ENCODE measurements around the gene PRSS33.

PRSS33 gene

GRCh38 chr16:2798723-2799204 is 11.4 kb upstream of the PRSS33 start:
- DNase-seq, result no peak

GRCh38 chr16:2795395-2796143 is 8.2 kb upstream of the PRSS33 start:
- no peak for DNase-seq

GRCh38 chr16:2792940-2793339 is 5.6 kb upstream of the PRSS33 start:
- no peak for DNase-seq

GRCh38 chr16:2791174-2791573 is 3.8 kb upstream of the PRSS33 start:
- DNase-seq, result no peak

- DNase-seq, result no peak
Observed at GRCh38 chr16:2790631-2791030, 3.3 kb upstream of the PRSS33 start.

GRCh38 chr16:2787961-2788360 is 601 bp upstream of the PRSS33 start:
- DNase-seq, result no peak

- DNase-seq, result no peak
Observed at GRCh38 chr16:2786826-2787151, 571 bp downstream of the PRSS33 start.

- no peak for DNase-seq
Observed at GRCh38 chr16:2786061-2786825, 1.1 kb downstream of the PRSS33 start.

GRCh38 chr16:2785101-2785991 is 2.0 kb downstream of the PRSS33 start:
- DNase-seq, result no peak

- no peak for DNase-seq
Observed at GRCh38 chr16:2784358-2785100, 2.8 kb downstream of the PRSS33 start.

GRCh38 chr16:2783581-2784357 is 3.6 kb downstream of the PRSS33 start:
- DNase-seq, result no peak

GRCh38 chr16:2782583-2783351 is 4.6 kb downstream of the PRSS33 start:
- DNase-seq, result no peak

- no peak for DNase-seq
Observed at GRCh38 chr16:2779978-2780898, 7.1 kb downstream of the PRSS33 start.

- no peak for DNase-seq
Observed at GRCh38 chr16:2779151-2779920, 8.0 kb downstream of the PRSS33 start.

- no peak for DNase-seq
Observed at GRCh38 chr16:2778630-2778958, 8.8 kb downstream of the PRSS33 start.

GRCh38 chr16:2777903-2778629 is 9.3 kb downstream of the PRSS33 start:
- DNase-seq, result no peak

GRCh38 chr16:2777231-2777902 is 10.0 kb downstream of the PRSS33 start, which contains the start of gene ELOB:
Gene ELOB (minus strand): TSS chr16:2777280. CDS start chr16:2777239, 41 bp downstream.
- peak; percentile 36 for DNase-seq
